ENCODE results near the gene SLC25A44.

Gene SLC25A44

GRCh38 chr1:156238248-156238647 is 44.3 kb downstream of the SLC25A44 start:
- peaks cover 24% of the 10 kb centered on the region for H3K36me3 ChIP-seq (ENCODE audit: control insufficient read depth, insufficient read depth, low read length)
- H3K27ac ChIP-seq (ENCODE audit: low read length): no peak overlapping the region
- no peaks in the 10 kb centered on the region for H3K9me3 ChIP-seq (ENCODE audit: control insufficient read depth, insufficient read depth, low read length)
- no peaks in the 10 kb centered on the region for H3K4me1 ChIP-seq (ENCODE audit: control insufficient read depth, insufficient read depth, low read length)
- no peaks in the 10 kb centered on the region for H3K27me3 ChIP-seq (ENCODE audit: control insufficient read depth, insufficient read depth, low read length)
- DNase-seq (ENCODE audit: low read depth, low spot score): no peak
- H3K4me3 ChIP-seq (ENCODE audit: low read length): no peak overlapping the region
- WGBS (ENCODE audit: insufficient coverage, insufficient read length): no CpG with 5 or more reads among the region's 5 CpGs

- Histone ChIP-seq H3K9me3 (ENCODE audit: control insufficient read depth, insufficient read depth, low read length) (no peaks in the 10 kb centered on the region), H3K27me3 (ENCODE audit: control insufficient read depth, insufficient read depth, low read length) (no peaks in the 10 kb centered on the region)
These were observed 47.5 kb downstream of the SLC25A44 start for GRCh38 chr1:156241311-156241811.

GRCh38 chr1:156241926-156242325 is 48.0 kb downstream of the SLC25A44 start, which contains the start of gene BGLAP:
BGLAP (plus strand) TSS chr1:156242184; CDS start chr1:156242232, 48 bp downstream.
- Histone ChIP-seq H3K4me3 (ENCODE audit: low read length) (no peak within 1 kb of the TSS), H3K4me1 (ENCODE audit: control insufficient read depth, insufficient read depth, low read length) (peaks cover 10% of the 10 kb centered on the region; the same call in 1 of the 2 replicates), H3K9me3 (ENCODE audit: control insufficient read depth, insufficient read depth, low read length) (no peaks in the 10 kb centered on the region), H3K36me3 (ENCODE audit: control insufficient read depth, insufficient read depth, low read length) (peaks cover 17% of the 10 kb centered on the region; the same call in 1 of the 2 replicates), H3K27ac (ENCODE audit: low read length) (no peak within 1 kb of the TSS), H3K27me3 (ENCODE audit: control insufficient read depth, insufficient read depth, low read length) (no peaks in the 10 kb centered on the region)
- WGBS (ENCODE audit: insufficient coverage, insufficient read length): no CpG with 5 or more reads among the region's 14 CpGs
- no peak for DNase-seq (ENCODE audit: low read depth, low spot score)

More at GRCh38 chr1:156241311-156241811, 47.5 kb downstream of the SLC25A44 start:
- Histone ChIP-seq H3K27ac (ENCODE audit: low read length) (no peak overlapping the region), H3K4me3 (ENCODE audit: low read length) (no peak overlapping the region), H3K36me3 (ENCODE audit: control insufficient read depth, insufficient read depth, low read length) (peaks cover 21% of the 10 kb centered on the region), H3K4me1 (ENCODE audit: control insufficient read depth, insufficient read depth, low read length) (peaks cover 8% of the 10 kb centered on the region; the same call in 1 of the 2 replicates)
- no peak for DNase-seq (ENCODE audit: low read depth, low spot score)
- no CpG with 5 or more reads among the region's 15 CpGs for WGBS (ENCODE audit: insufficient coverage, insufficient read length)

- no peak for DNase-seq (ENCODE audit: low read depth, low spot score)
- H3K4me3 ChIP-seq (ENCODE audit: low read length): no peak overlapping the region
- H3K27me3 ChIP-seq (ENCODE audit: control insufficient read depth, insufficient read depth, low read length): no peaks in the 10 kb centered on the region
- H3K4me1 ChIP-seq (ENCODE audit: control insufficient read depth, insufficient read depth, low read length): peaks cover 12% of the 10 kb centered on the region; the same call in 1 of the 2 replicates
- peaks cover 15% of the 10 kb centered on the region; the same call in 1 of the 2 replicates for H3K36me3 ChIP-seq (ENCODE audit: control insufficient read depth, insufficient read depth, low read length)
- WGBS (ENCODE audit: insufficient coverage, insufficient read length): no CpG with 5 or more reads among the region's 10 CpGs
- H3K27ac ChIP-seq (ENCODE audit: low read length): no peak overlapping the region
- H3K9me3 ChIP-seq (ENCODE audit: control insufficient read depth, insufficient read depth, low read length): no peaks in the 10 kb centered on the region
These were observed 48.8 kb downstream of the SLC25A44 start for GRCh38 chr1:156242738-156243137.

GRCh38 chr1:156244126-156244525 is 50.2 kb downstream of the SLC25A44 start:
- no peak for DNase-seq (ENCODE audit: low read depth, low spot score)
- Histone ChIP-seq H3K27me3 (ENCODE audit: control insufficient read depth, insufficient read depth, low read length) (no peaks in the 10 kb centered on the region), H3K27ac (ENCODE audit: low read length) (no peak overlapping the region), H3K9me3 (ENCODE audit: control insufficient read depth, insufficient read depth, low read length) (no peaks in the 10 kb centered on the region), H3K36me3 (ENCODE audit: control insufficient read depth, insufficient read depth, low read length) (peaks cover 7% of the 10 kb centered on the region; the same call in 1 of the 2 replicates), H3K4me3 (ENCODE audit: low read length) (no peak overlapping the region), H3K4me1 (ENCODE audit: control insufficient read depth, insufficient read depth, low read length) (peaks cover 14% of the 10 kb centered on the region; the same call in 1 of the 2 replicates)
- no CpG with 5 or more reads among the region's 2 CpGs for WGBS (ENCODE audit: insufficient coverage, insufficient read length)

- no peak for DNase-seq (ENCODE audit: low read depth, low spot score)
- H3K4me1 ChIP-seq (ENCODE audit: control insufficient read depth, insufficient read depth, low read length): peaks cover 14% of the 10 kb centered on the region; the same call in 1 of the 2 replicates
- no peak overlapping the region for H3K27ac ChIP-seq (ENCODE audit: low read length)
- H3K4me3 ChIP-seq (ENCODE audit: low read length): no peak overlapping the region
- no CpG with 5 or more reads among the region's 17 CpGs for WGBS (ENCODE audit: insufficient coverage, insufficient read length)
- no peaks in the 10 kb centered on the region for H3K9me3 ChIP-seq (ENCODE audit: control insufficient read depth, insufficient read depth, low read length)
- no peaks in the 10 kb centered on the region for H3K27me3 ChIP-seq (ENCODE audit: control insufficient read depth, insufficient read depth, low read length)
- H3K36me3 ChIP-seq (ENCODE audit: control insufficient read depth, insufficient read depth, low read length): 0 out of 2 replicates have a peak, but pooled peaks cover 5% of the 10 kb centered on the region
These were observed 50.8 kb downstream of the SLC25A44 start for GRCh38 chr1:156244712-156245111.

- no peak overlapping the region for H3K27ac ChIP-seq (ENCODE audit: low read length)
- WGBS (ENCODE audit: insufficient coverage, insufficient read length): no CpG with 5 or more reads among the region's 69 CpGs
- peaks cover 14% of the 10 kb centered on the region for H3K36me3 ChIP-seq (ENCODE audit: control insufficient read depth, insufficient read depth, low read length)
- H3K4me3 ChIP-seq (ENCODE audit: low read length): peak overlapping the region; percentile 27; the same call in 1 of the 2 replicates
- DNase-seq (ENCODE audit: low read depth, low spot score): no peak
- no peaks in the 10 kb centered on the region for H3K9me3 ChIP-seq (ENCODE audit: control insufficient read depth, insufficient read depth, low read length)
- H3K27me3 ChIP-seq (ENCODE audit: control insufficient read depth, insufficient read depth, low read length): no peaks in the 10 kb centered on the region
- peaks cover 14% of the 10 kb centered on the region; the same call in 1 of the 2 replicates for H3K4me1 ChIP-seq (ENCODE audit: control insufficient read depth, insufficient read depth, low read length)
These were observed 51.7 kb downstream of the SLC25A44 start for GRCh38 chr1:156245451-156246232.

- H3K4me1 ChIP-seq (ENCODE audit: control insufficient read depth, insufficient read depth, low read length): peaks cover 14% of the 10 kb centered on the region; the same call in 1 of the 2 replicates
- peaks cover 21% of the 10 kb centered on the region for H3K36me3 ChIP-seq (ENCODE audit: control insufficient read depth, insufficient read depth, low read length)
- H3K27me3 ChIP-seq (ENCODE audit: control insufficient read depth, insufficient read depth, low read length): no peaks in the 10 kb centered on the region
- WGBS (ENCODE audit: insufficient coverage, insufficient read length): no CpG with 5 or more reads among the region's 10 CpGs
- no peak overlapping the region for H3K27ac ChIP-seq (ENCODE audit: low read length)
- no peak for DNase-seq (ENCODE audit: low read depth, low spot score)
- no peaks in the 10 kb centered on the region for H3K9me3 ChIP-seq (ENCODE audit: control insufficient read depth, insufficient read depth, low read length)
- H3K4me3 ChIP-seq (ENCODE audit: low read length): no peak overlapping the region; the same call in 1 of the 2 replicates
These were observed 52.4 kb downstream of the SLC25A44 start for GRCh38 chr1:156246241-156246780.

- H3K36me3 ChIP-seq (ENCODE audit: control insufficient read depth, insufficient read depth, low read length): peaks cover 24% of the 10 kb centered on the region
- peaks cover 14% of the 10 kb centered on the region; the same call in 1 of the 2 replicates for H3K4me1 ChIP-seq (ENCODE audit: control insufficient read depth, insufficient read depth, low read length)
- DNase-seq (ENCODE audit: low read depth, low spot score): no peak
- no CpG with 5 or more reads among the region's 16 CpGs for WGBS (ENCODE audit: insufficient coverage, insufficient read length)
- no peaks in the 10 kb centered on the region for H3K27me3 ChIP-seq (ENCODE audit: control insufficient read depth, insufficient read depth, low read length)
- H3K27ac ChIP-seq (ENCODE audit: low read length): no peak overlapping the region
- H3K4me3 ChIP-seq (ENCODE audit: low read length): no peak overlapping the region
- H3K9me3 ChIP-seq (ENCODE audit: control insufficient read depth, insufficient read depth, low read length): no peaks in the 10 kb centered on the region
These were observed 53.0 kb downstream of the SLC25A44 start for GRCh38 chr1:156246781-156247459.

Data from iPS DF 6.9 (cell line).